AG04449 (cell line): ENCODE measurements around the gene GYG1.

Experiments
- CTCF ChIA-PET: fragments of 350-600 bp; formaldehyde crosslinking; extraction: SDS; loops from one replicate; lab custom pipeline; 2021; ENCODE audit warnings: antibody characterized with exemption; lab: Yijun Ruan, JAX
- POLR2A ChIA-PET: fragments of 400-600, 350-600 bp; formaldehyde crosslinking; extraction: SDS; loops from one replicate; lab custom pipeline; 2020; ENCODE audit warnings: antibody characterized with exemption, inconsistent platforms; lab: Yijun Ruan, JAX
- DNase-seq: peaks from one replicate; pipeline ENCODE4 v3.0.0-alpha.2; 2010; ENCODE audit warnings: low read depth, low spot score
- H3K4me3 ChIP-seq: 2 replicates; pipeline ENCODE4 v1.5.1; 2011; ENCODE audit warnings: low read depth, mild to moderate bottlenecking, control low read depth, low read length
- CTCF ChIP-seq: IDR thresholded peaks from one replicate; pipeline ENCODE4 v1.5.1; 2011; ENCODE audit warnings: mild to moderate bottlenecking, moderate library complexity, low read length, control low read depth, inconsistent platforms; ENCODE audit not compliant: insufficient read depth; ENCODE audit errors: missing control alignments

Gene GYG1

GRCh38 chr3:149061776-149062175 lies 70.4 kb downstream of the GYG1 start:
- no peak for TF ChIP-seq CTCF

GRCh38 chr3:149067883-149068282 lies 76.5 kb downstream of the GYG1 start:
- CTCF ChIA-PET = no interaction called here

More at GRCh38 chr3:149061776-149062175, 70.4 kb downstream of the GYG1 start:
- DNase-seq = no peak
- ChIA-PET POLR2A (no interaction called here), CTCF (no interaction called here)
- H3K4me3 ChIP-seq = no peak overlapping the region

More at GRCh38 chr3:149067883-149068282, 76.5 kb downstream of the GYG1 start:
- POLR2A ChIA-PET = no interaction called here
- TF ChIP-seq CTCF = no peak
- H3K4me3 ChIP-seq = no peak overlapping the region
- DNase-seq = no peak
